SK-N-SH treated with all-trans-retinoic acid at 6 μM for 48 hours (cell line): Measurements from ENCODE around the gene COL4A1.

ENCODE experiments used
- ARNTL ChIP-seq: fragments of 450-650 bp; formaldehyde crosslinking; IDR thresholded peaks from 2 replicates; pipeline ENCODE4 v1.5.0; 2020; ENCODE audit warnings: low read depth, mild to moderate bottlenecking, moderate library complexity, borderline replicate concordance
- BACH2 ChIP-seq: fragments of 250-450 bp; sonication (Bioruptor Pico); IDR thresholded peaks from 2 replicates; pipeline ENCODE4 v1.9.0; 2021; ENCODE audit warnings: mild to moderate bottlenecking, borderline replicate concordance
- CREB5 ChIP-seq: fragments of 250-450 bp; sonication (Bioruptor Pico); IDR thresholded peaks from 2 replicates; pipeline ENCODE4 v1.5.1; 2020; ENCODE audit warnings: low read depth, mild to moderate bottlenecking, moderate library complexity
- CSDC2 ChIP-seq: fragments of 250-450 bp; sonication (Bioruptor Pico); IDR thresholded peaks from 2 replicates; pipeline ENCODE4 v1.5.0; 2020; ENCODE audit warnings: mild to moderate bottlenecking, moderate library complexity
- OSR1 ChIP-seq: fragments of 250-450 bp; sonication (Bioruptor Pico); IDR thresholded peaks from 2 replicates; pipeline ENCODE4 v1.8.0; 2022; ENCODE audit warnings: moderate library complexity, mild to moderate bottlenecking, inconsistent platforms
- PATZ1 ChIP-seq: fragments of 250-450 bp; sonication (Bioruptor Pico); IDR thresholded peaks from 2 replicates; pipeline ENCODE4 v1.8.0; 2020; ENCODE audit warnings: mild to moderate bottlenecking, moderate library complexity, borderline replicate concordance
- PPARA ChIP-seq: fragments of 250-450 bp; sonication (Bioruptor Pico); IDR thresholded peaks from 2 replicates; pipeline ENCODE4 v1.5.0; 2020; ENCODE audit warnings: mild to moderate bottlenecking, borderline replicate concordance
- RARB ChIP-seq: fragments of 250-450 bp; sonication (Bioruptor Pico); IDR thresholded peaks from 2 replicates; pipeline ENCODE4 v1.8.0; 2021; ENCODE audit warnings: mild to moderate bottlenecking, moderate library complexity
- SNAI2 ChIP-seq: fragments of 250-450 bp; sonication (Bioruptor Pico); IDR thresholded peaks from 2 replicates; pipeline ENCODE4 v1.5.0; 2020; ENCODE audit warnings: mild to moderate bottlenecking, moderate library complexity
- TCF4 ChIP-seq: fragments of 250-450 bp; sonication (Bioruptor Pico); IDR thresholded peaks from 2 replicates; pipeline ENCODE4 v1.8.0; 2021; ENCODE audit warnings: mild to moderate bottlenecking, moderate library complexity, borderline replicate concordance
- ZFP3 ChIP-seq: fragments of 250-450 bp; sonication (Bioruptor Pico); IDR thresholded peaks from 2 replicates; pipeline ENCODE4 v1.5.0; 2020; ENCODE audit warnings: mild to moderate bottlenecking, moderate library complexity
- ZNF70 ChIP-seq: fragments of 450-650 bp; formaldehyde crosslinking; IDR thresholded peaks from 2 replicates; pipeline ENCODE4 v1.5.0; 2020; ENCODE audit warnings: mild to moderate bottlenecking, moderate library complexity
- ZNF8 ChIP-seq: fragments of 450-650 bp; formaldehyde crosslinking; IDR thresholded peaks from 2 replicates; pipeline ENCODE4 v1.5.0; 2020; ENCODE audit warnings: mild to moderate bottlenecking, moderate library complexity

DNA sequence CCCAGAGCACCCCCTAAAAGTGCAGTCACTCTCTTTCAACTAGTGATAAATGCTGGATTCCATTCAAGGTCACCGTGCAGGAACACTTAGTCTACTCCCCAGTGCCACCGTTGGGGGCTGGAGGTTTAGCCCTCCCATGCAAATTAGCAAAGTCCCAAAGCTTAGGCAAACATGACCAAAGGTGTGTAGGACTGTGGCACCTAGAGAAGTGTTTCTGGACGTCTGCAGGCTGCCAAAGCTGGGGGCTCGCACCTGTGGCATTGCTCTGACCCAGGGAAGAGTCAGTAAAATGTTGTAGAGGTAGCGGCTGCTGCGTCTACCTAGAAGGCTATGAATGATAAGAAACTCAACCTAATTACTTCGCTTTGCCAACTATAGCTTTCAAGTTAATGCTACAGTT lies 13.9 kb downstream of the COL4A1 start:
- no peak for TF ChIP-seq ARNTL (CRISPR knock-in tag)
- TF ChIP-seq SNAI2 (CRISPR knock-in tag) = no peak
- no peak for TF ChIP-seq OSR1 (CRISPR knock-in tag)
- TF ChIP-seq PATZ1 (CRISPR knock-in tag) = no peak
- no peak for TF ChIP-seq ZNF70
- no peak for TF ChIP-seq BACH2 (CRISPR knock-in tag)
- no peak for TF ChIP-seq CSDC2
- TF ChIP-seq RARB (CRISPR knock-in tag) = no peak
- TF ChIP-seq CREB5 (CRISPR knock-in tag) = no peak
- no peak for TF ChIP-seq ZNF8 (CRISPR knock-in tag)
- no peak for TF ChIP-seq TCF4
- TF ChIP-seq ZFP3 (CRISPR knock-in tag) = no peak
- no peak for TF ChIP-seq PPARA
